ENCODE results near the gene MYH11.

- peak in 5 of 6 experiments; percentile 18 to 33 (median 31) for TF ChIP-seq CTCF (IDR thresholded peaks at IDR 0.05)
- TF ChIP-seq POLR2A (IDR thresholded peaks at IDR 0.05) = no peak
Observed at GRCh38 chr16:15682105-15682570, 174.7 kb downstream of the MYH11 start.
